Glomerular endothelial cell (primary cell): Measurements from ENCODE around the gene CAMK2D. TPM values are rescaled to one million over a fixed set of nuclear protein-coding genes. Genes with fewer than 3 reads are reported as not detected.

ENCODE experiments used
- DNase-seq: peaks from one replicate; pipeline ENCODE4 v3.0.0-alpha.2; 2011; ENCODE audit warnings: low read depth, low spot score; ENCODE audit errors: extremely low read depth
- total RNA-seq: library from RNA; depleted of rRNA; stranded (reverse); fragments of >200 nt; gene quantifications from 2 replicates; pipeline ENCODE4 v1.2.3, GENCODE V29; 2015

The CAMK2D gene
- total RNA-seq, 1 donor from 2014 or later = 24.1 TPM

DNA sequence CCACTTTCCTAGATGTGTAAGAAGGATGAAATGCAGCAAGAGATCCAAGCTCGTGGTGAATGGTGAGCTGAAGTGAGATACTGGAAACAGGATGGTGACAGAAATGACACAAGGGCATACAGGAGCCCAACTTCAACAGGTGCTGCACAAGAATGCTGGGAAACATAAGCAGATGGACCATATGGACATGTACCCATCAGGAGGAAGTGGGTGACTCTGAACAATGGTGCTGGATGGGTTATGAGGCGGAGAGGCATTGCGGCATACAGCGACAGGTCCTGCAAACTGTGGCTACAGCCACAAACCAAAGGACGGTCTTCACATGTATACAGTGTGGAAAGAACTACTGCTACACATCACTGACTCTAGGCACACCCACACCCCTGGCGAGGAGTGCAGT, 265.7 kb downstream of the CAMK2D start:
- DNase-seq = no peak

DNA sequence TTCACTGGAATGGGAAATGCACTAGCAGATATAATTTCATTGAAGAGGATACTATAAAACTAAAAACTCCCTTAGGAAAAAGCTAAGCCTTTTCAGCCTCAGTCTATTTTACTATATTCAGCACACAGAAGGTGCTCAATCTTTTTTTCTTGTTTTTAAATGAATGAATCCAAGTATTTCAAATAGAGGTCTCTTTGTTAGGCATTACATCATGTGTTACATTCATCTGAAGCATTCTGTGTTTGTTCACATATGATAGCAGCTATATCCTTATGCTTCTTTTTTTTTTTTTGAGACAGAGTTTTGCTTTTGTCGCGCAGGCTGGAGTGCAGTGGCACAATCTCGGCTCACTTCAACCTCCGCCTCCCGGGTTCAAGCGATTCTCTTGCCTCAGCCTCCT, 278.4 kb downstream of the CAMK2D start:
- no peak for DNase-seq

DNA sequence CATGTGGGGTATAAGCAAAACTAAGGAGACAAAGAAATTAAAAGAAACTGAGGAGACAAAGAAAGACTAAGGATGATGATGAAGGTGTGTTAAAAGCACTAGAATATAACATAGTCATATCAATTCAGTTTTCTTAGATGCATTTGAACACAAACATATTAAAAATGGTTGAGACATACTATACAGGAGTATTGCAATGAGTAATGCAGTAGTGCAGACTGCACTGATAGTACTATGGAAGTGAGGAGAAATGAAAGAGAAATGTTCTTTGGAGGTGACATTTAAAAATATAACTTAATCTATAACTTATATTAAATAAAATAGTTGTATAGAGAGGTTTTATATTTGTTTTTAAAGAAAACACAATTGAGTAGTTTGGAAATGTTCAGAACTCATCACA, 279.2 kb downstream of the CAMK2D start:
- no peak for DNase-seq

DNA sequence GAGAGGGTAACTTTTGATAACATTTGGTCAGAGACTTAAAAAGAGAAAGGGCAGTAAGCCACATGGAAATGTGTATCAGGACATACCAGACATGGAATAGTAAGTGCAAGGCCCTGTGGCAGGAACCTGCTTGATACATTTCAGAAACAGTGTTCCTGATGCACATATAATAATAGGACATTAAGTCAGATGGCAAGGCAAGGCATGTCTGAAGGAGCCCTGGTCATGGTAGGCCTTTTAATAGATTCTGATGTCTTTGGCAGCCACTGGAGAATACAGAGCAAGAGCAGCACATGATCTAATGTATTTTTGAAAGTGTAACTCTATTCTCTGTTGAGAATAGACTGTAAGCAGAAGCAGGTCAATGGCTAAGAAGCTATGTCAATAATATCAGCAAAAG, 279.7 kb downstream of the CAMK2D start:
- no peak for DNase-seq

DNA sequence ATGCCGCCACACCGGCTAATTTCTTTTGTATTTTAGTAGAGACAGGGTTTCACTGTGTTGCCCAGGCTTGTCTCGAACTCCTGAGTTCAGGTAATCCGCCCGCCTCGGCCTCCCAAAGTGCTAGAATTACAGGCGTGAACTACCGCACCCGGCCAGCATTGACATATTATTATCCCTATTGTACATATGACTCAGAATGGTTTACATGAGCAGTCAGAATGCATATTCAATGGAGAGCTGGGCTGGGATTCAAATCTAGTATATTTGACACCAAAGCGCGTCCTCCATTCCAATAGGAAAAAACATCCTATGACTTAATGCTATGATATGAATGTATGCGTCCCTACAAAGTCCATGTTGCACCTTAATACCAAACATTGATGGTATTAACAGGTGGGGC, 281.4 kb downstream of the CAMK2D start:
- no peak for DNase-seq

DNA sequence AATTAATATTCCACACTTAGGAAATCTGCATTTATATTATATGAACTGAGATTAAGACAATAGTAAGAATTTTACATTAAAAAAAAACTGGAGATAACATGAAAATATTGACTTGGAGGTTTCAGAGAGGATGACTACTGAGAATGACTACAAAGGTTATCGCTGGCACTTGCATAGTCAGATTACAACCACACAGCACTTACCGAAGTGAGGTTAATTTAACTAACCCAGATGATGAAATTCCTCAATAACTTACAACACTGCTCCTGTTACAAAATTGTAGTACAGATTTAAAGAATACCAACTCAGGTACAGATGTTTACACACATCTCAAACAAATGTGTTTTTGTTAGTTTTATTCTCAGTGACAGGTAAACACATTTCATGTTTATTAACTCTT, 283.5 kb downstream of the CAMK2D start:
- no peak for DNase-seq

DNA sequence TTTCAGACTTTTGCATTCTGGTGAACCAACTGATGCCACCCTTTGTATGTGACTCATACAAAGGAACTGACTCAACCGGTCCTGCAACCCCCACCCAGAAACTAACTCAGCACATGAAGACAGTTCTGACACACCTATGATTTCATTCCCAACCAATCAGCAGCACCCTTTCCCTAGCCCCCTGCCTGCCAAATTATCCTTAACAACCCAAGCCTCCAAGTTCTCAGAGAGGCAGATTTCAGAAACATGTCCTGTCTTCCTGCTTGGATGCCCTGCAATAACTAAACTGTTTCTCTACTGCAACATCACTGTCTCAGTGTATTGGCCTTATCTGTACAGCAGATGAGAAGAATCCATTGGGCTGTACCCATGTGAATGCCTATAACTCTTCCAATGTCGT, 284.7 kb downstream of the CAMK2D start:
- DNase-seq = no peak

DNA sequence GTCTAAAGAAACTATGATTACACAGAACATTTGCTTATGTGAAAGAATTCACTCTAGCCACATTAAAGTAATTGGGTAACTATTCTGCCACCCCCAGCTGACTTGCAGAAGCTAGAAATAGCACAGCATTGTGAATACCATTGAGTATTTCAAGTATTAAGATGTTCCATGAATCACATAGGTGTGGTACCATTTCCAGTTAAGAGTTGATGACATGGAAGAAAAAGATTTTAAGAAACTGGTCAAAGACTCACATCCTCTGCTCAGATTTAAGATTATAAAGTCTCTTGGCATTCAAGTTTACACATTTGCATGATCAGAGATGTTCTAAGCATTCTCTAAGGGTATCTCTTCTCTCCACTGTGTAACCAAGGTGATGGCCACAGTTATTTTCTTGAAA, 287.5 kb downstream of the CAMK2D start:
- no peak for DNase-seq

DNA sequence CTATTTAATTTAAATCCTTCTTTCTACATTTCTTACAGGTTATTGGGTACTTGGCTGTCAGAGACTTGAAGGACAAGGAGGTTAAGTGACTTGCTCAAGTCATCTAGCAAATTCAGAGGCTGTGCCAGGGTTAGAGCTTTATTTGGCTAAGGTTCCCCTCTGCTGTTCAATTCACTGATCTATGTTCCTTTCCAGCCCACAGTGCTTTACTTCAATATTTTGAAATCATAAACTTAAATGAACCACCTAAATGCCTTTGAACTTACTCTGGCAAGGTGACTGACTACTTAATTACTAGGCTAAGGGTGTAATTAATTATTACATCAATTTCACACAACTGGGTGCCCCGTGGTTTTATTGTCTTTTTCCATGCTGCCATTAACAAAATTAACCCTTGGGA, 288.7 kb downstream of the CAMK2D start:
- no peak for DNase-seq

DNA sequence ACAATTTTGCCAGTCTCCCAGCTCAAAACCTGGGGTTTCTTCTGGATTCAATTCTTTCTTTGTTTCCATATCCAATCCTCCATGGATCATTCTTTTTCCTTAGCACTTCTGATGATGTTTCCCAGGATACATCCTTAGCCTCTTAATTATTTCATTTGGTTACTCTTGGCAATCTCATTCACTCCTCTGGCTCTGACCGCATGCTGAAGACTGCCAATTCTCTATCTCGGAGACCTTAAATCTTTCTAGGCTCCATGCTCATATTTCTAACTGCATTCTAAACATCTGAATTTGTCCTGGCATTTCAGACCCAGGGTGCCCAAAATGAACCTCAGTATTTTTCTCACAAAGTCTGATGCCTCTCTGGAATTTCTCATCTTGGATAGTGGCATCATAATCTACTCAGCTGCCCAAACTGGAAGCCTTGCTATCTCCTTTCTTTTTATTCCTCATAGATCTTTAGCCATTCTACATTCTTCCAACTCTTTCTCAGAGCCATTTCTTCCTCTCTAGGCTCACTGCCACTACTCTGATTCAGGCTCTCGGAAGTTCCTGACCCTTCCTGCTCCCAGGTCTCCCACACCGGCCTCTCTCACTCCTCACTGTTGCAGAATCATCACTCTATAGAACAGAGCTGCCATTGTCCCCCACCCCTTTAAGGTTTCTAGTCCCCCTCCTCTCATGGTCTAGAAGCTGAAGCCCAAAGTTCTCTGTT, 290.2 kb downstream of the CAMK2D start:
- DNase-seq = no peak

DNA sequence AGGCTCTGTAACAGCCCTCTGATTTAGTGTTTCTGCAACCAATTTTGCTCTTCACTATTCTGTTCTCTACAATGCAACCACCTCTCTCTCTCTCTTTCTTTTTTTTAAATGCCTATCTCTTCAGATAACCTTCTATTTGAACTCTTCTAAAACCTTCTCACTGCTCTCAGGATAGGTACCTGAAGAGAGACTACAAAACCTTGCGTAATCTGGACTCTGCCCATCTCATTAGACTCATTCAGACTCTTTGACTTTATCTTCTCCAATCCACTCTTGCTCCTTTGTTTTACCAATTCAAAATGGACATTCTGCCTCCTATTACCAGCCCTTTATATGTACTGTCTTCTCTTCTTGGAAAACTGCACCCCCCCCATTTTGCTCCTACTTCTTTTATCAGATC, 291.6 kb downstream of the CAMK2D start:
- DNase-seq = no peak

DNA sequence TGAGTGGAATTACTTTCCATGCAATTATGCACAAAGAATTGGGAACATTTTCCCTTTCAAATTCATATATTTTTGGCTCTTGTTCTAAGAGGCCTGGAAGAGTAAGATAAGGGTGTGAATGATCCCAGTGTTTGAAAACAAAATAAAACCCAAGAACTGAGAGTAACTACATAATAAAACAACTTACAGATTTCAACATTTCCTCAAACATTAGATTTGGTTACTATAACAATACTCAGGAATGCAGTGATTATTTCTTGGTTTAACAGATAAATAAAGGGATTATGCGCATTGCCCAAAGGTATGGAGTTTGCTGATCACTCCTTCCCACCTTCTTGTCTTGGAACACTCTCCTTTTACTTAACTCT, 292.5 kb downstream of the CAMK2D start:
- peak; percentile 52 for DNase-seq

DNA sequence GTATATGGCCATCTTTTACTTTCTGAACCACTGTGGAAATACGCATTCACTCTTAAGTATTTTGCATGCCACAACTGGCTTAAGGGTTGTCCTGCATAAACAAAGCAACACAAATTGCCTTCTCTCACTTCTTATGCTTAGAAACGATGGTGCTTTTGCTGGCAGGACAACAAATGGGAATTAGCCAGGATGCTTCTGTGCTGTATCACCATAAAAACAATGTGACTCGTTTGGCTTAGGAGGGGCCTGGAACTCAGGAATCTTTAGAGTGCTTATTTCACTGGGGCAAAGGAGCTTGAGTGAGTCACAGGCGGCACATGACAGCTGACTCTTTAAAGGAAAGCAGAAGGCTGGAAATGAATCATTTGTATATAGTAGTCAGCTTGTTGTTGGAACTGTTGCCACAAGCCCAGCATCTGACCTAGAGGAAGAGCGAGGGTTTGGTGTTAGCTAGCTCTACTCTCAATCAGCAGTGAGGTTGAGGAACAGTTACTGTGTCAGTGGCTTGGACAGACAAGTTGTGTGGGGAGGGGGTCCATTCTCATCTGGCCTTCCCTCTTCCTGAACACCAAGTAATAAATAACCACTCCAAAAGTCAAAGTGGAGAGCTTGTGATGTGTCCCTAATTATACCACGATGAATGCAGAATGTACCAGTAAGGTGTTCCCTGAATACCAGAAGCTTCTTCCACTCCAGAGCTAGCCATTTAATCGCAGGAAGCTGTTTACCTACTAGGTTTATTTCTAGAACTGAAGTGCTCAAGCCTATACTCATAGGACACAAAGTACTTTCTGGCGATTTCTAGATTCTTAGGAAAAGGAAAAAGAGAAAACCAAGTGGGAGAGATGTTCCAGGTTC, 293.1 kb downstream of the CAMK2D start:
- peak; percentile 99 for DNase-seq

DNA sequence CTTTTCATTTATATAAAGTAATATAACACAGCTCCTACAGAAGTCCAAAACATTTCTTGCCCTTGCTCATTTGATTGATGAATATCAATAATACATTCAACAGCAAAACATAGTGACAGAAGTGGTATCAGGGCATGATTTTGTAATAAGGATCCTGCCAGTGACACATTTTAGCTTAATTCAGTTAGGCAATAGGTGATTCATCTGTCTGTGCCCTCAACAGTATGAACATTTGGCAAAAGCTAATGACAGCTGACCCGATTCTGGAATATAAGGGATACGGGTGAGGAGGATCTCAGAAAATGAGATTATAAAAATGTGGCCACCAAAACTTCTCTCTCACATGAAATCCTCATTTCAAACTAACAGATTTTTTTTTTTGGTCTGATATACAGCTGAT, 294.0 kb downstream of the CAMK2D start:
- no peak for DNase-seq

DNA sequence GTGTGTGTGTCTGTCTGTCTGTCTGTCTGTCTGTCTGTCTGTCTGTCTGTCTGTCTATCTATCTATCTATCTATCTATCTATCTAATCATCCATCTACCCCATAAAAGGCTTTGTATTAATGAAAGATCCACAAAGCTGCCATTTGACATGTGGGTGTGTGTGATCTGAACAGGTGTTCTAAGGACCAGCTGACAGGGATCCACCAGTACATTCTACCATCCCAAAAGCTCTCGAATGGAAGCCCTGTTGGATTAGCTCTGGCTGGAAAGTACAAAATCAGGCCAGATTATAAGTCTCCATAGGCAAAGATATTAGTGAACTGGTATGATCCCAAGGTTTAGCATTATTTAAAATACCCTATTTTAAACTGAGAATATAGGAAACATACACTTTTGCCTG, 299.3 kb downstream of the CAMK2D start:
- DNase-seq = no peak

DNA sequence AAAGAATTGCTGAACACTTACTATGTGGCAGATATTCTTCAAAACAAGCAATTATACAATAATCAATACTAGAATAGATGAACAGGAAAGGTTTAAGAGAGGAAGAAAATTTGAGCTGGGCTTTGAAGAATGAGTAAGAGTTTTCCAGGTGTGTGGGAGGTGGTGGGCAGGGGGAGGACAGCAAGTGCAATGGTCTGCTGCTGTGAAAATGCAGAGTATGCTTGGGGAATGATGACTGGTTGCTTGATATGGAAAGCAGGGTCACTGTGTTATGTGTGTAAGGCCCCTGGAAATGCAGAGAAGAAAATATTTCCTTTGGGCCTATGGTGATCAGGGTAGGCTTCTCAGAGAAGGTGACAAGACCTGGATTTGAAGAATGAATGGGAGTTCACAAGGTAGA, 300.3 kb downstream of the CAMK2D start:
- no peak for DNase-seq

DNA sequence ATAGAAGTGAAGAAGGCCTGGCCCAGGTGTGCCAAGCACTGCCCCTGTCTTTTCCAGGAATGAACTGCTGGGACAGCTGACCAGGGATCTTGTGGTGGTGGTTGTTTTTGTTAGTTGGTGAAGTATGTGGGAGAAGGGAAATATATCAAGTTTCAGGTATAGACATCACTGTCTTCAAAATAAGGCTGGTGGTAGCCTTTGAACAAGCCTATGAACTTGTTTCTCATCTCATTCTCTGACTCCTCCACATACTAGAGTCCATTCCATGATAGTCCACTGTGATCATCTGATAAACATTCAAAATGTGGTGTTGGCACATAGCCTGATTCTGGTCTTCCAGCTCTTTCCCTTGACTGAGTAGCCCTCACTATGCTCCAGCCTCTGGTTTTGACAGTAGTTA, 303.7 kb downstream of the CAMK2D start:
- DNase-seq = no peak

DNA sequence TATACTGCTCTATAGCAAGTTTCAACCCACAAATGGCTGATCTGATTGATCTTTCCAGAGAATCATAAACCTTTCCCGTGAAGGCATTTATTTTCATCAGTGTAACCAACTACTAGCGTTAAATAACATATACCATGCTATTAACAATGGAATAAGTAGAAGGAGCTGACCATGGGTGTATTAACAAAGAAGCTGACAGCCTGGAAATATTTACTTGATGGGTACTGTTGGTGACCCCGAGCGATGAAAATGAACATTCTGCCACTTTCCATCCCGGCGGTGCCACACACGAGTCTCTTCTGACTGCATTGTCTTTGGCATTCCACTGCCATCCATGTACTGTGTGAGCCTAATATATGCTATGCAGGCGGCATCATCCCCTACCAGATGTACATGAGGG, 304.4 kb downstream of the CAMK2D start:
- no peak for DNase-seq

DNA sequence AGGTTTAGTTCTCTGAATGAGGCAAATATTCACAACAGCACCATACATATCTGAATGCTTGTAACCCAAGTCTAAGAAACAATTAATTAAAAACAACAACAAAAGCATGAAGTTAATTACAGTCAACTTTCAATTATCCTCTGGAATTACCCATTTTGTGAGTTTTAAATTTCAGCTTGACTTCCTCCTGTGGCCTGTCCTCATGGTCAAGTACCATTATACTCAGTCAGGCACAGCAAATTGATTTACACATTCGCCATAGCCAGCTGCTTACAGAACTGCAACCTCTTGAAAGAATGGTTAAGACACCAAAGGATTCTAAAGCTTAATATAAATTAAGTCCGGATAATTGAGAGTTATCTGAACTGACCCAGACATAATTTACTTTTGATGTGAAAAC, 306.5 kb downstream of the CAMK2D start:
- DNase-seq = no peak

DNA sequence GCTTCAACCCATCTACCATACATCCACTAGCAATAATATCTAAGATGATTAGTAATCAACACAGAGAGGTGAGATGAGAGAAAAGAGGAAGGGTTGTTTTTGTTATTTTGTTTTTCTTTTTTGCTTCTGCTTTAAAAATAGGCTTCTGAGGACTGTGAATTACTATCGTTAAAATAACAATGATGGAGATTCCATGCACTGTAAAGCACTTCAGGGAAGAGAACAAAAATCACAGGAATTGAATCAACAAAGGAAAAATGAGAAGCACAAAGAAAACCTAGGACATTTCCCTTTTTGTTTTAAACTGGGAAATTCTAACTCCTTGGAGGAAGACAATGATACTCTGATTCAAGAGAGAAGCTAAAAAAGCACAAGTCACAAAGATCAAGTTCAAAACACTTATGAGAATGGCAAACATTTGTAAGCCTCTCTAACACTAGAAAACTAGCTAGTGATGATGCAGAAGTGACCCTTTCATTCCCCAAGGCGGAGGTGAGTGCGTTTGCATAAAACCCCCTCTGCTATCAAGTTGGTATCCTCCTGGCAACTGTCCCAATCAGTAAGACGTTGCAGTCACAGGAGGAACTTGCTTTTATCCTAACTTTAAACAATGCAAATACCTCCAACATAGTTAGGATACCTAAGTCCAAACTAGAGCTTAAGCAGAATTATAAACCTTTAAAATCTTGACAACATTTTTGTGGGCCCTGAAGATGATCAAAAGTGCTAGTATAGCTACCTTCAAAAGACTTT, 308.5 kb downstream of the CAMK2D start:
- peak; percentile 96 for DNase-seq

DNA sequence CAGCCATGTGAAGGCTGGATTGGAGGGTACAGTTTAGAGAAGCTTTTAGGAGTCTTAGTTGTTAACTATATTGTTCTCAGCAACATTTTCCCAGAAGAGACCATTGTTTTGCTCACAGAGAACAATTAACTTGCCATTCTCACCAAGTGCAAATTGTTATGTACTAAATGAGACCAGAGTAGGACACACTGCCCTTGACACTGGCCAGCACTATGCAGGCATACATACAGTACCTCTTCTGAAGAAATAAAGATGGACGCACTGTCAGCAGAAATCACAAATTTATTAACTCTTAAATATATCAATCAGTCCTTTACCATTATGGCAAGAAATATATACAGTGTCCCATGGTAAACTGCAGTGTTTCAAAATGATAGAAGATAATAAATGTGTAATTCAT, 309.4 kb downstream of the CAMK2D start:
- DNase-seq = no peak
